ENCODE results near the gene PSAPL1. TPM values are rescaled to one million over a fixed set of nuclear protein-coding genes. Genes with fewer than 3 reads are reported as not detected.
A peak's percentile ranks its signal among the peaks of the same experiment; 100 is the strongest.

Gene PSAPL1
- total RNA-seq, 1 donor from 2014 or later: not detected

DNA sequence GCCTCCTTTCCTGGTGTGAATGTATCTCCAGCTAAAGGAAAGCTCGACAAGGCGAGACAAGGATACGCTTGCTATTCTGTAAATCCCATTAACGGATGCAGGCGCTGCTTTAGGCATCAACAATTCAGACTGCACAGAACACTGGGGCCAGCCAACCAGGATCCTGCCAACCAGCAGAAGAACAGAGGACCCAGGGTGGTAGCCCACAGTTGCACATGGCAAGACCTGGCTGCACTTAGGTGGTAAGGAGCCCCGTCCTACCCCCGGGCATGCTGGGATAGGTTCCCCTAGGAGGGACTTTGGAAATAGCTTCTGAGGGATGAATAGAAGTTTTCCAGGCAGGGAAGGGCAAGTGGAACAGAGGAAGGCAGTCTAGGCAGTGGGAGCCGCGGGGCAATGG is 20.7 kb downstream of the PSAPL1 start:
- H2AFZ ChIP-seq (ENCODE audit: low read depth, low read length): no peak overlapping the region
- H4K20me1 ChIP-seq (ENCODE audit: insufficient read depth, low read length): peaks cover 31% of the 10 kb centered on the region
- Mint-ChIP-seq H3K9me3 (ENCODE audit: unreplicated experiment) (peaks cover 17% of the 10 kb centered on the region), H3K36me3 (ENCODE audit: low read depth, unreplicated experiment) (peaks cover 17% of the 10 kb centered on the region), H3K27me3 (ENCODE audit: low read depth, unreplicated experiment) (peaks cover 53% of the 10 kb centered on the region), H3K4me1 (ENCODE audit: low read depth, unreplicated experiment) (no peaks in the 10 kb centered on the region), H3K27ac (ENCODE audit: unreplicated experiment) (peak overlapping the region; percentile 11), H3K4me3 (ENCODE audit: unreplicated experiment) (no peak overlapping the region)
- H3K79me2 ChIP-seq (ENCODE audit: insufficient read depth, low read length): no peaks in the 10 kb centered on the region
- no peaks in the 10 kb centered on the region for H3K9me3 ChIP-seq (ENCODE audit: insufficient read depth, low read depth, low read length)
- no peaks in the 10 kb centered on the region for H3K36me3 ChIP-seq (ENCODE audit: insufficient read depth, low read length)
- no peak overlapping the region for H3K4me3 ChIP-seq (ENCODE audit: insufficient read depth, low read depth, low read length)
- no peak for DNase-seq (ENCODE audit: low read depth)
- no peak for TF ChIP-seq EZH2 (IDR thresholded peaks at IDR 0.05; ENCODE audit: insufficient read depth, low read length)
- TF ChIP-seq, protein P1, sequence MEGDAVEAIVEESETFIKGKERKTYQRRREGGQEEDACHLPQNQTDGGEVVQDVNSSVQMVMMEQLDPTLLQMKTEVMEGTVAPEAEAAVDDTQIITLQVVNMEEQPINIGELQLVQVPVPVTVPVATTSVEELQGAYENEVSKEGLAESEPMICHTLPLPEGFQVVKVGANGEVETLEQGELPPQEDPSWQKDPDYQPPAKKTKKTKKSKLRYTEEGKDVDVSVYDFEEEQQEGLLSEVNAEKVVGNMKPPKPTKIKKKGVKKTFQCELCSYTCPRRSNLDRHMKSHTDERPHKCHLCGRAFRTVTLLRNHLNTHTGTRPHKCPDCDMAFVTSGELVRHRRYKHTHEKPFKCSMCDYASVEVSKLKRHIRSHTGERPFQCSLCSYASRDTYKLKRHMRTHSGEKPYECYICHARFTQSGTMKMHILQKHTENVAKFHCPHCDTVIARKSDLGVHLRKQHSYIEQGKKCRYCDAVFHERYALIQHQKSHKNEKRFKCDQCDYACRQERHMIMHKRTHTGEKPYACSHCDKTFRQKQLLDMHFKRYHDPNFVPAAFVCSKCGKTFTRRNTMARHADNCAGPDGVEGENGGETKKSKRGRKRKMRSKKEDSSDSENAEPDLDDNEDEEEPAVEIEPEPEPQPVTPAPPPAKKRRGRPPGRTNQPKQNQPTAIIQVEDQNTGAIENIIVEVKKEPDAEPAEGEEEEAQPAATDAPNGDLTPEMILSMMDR (IDR thresholded peaks at IDR 0.05; ENCODE audit: insufficient read depth, low read depth, low read length): no peak
- H3K4me1 ChIP-seq (ENCODE audit: insufficient read depth, low read length): no peaks in the 10 kb centered on the region
- no peak for FAIRE-seq
- no peak overlapping the region for H3K27ac ChIP-seq (ENCODE audit: low read depth, low read length)
- H3K9ac ChIP-seq (ENCODE audit: low read length): no peak overlapping the region
- H3K4me2 ChIP-seq (ENCODE audit: low read length): no peak overlapping the region
- H3K27me3 ChIP-seq (ENCODE audit: insufficient read depth, low read length): no peaks in the 10 kb centered on the region

DNA sequence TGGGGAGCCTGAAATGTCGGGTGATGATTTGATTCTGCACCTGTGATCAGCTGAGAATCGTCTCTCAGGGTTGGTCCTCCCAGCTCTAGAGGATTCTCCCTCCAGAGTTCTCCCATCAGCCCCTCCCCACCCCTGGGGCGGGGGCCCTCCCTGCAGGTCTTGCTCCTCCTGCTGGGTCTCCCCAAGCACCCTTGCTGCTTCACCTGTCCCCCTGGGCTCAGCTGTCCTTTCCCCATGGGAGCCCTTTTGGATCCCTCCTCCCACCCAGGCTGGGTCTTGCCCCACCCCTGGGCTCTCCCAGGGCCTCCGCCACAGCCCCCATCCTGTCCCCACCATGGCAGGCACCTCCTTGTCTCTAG is 22.2 kb downstream of the PSAPL1 start:
- peaks cover 23% of the 10 kb centered on the region for H4K20me1 ChIP-seq (ENCODE audit: insufficient read depth, low read length)
- H3K4me1 ChIP-seq (ENCODE audit: insufficient read depth, low read length): no peaks in the 10 kb centered on the region
- H3K36me3 Mint-ChIP-seq (ENCODE audit: low read depth, unreplicated experiment): peaks cover 9% of the 10 kb centered on the region
- H3K27ac ChIP-seq (ENCODE audit: low read depth, low read length): no peak overlapping the region
- FAIRE-seq: no peak
- no peak overlapping the region for H3K9ac ChIP-seq (ENCODE audit: low read length)
- no peak overlapping the region for H3K4me2 ChIP-seq (ENCODE audit: low read length)
- H3K36me3 ChIP-seq (ENCODE audit: insufficient read depth, low read length): no peaks in the 10 kb centered on the region
- H2AFZ ChIP-seq (ENCODE audit: low read depth, low read length): no peak overlapping the region
- H3K9me3 Mint-ChIP-seq (ENCODE audit: unreplicated experiment): peaks cover 24% of the 10 kb centered on the region
- TF ChIP-seq EZH2 (IDR thresholded peaks at IDR 0.05; ENCODE audit: insufficient read depth, low read length): no peak
- TF ChIP-seq, protein P1 (IDR thresholded peaks at IDR 0.05; ENCODE audit: insufficient read depth, low read depth, low read length): no peak
- no peaks in the 10 kb centered on the region for H3K9me3 ChIP-seq (ENCODE audit: insufficient read depth, low read depth, low read length)
- DNase-seq (ENCODE audit: low read depth): no peak
- H3K27me3 Mint-ChIP-seq (ENCODE audit: low read depth, unreplicated experiment): peaks cover 44% of the 10 kb centered on the region
- H3K27ac Mint-ChIP-seq (ENCODE audit: unreplicated experiment): no peak overlapping the region
- no peaks in the 10 kb centered on the region for H3K27me3 ChIP-seq (ENCODE audit: insufficient read depth, low read length)
- no peak overlapping the region for H3K4me3 ChIP-seq (ENCODE audit: insufficient read depth, low read depth, low read length)
- no peak overlapping the region for H3K4me3 Mint-ChIP-seq (ENCODE audit: unreplicated experiment)
- no peaks in the 10 kb centered on the region for H3K79me2 ChIP-seq (ENCODE audit: insufficient read depth, low read length)
- H3K4me1 Mint-ChIP-seq (ENCODE audit: low read depth, unreplicated experiment): no peaks in the 10 kb centered on the region

DNA sequence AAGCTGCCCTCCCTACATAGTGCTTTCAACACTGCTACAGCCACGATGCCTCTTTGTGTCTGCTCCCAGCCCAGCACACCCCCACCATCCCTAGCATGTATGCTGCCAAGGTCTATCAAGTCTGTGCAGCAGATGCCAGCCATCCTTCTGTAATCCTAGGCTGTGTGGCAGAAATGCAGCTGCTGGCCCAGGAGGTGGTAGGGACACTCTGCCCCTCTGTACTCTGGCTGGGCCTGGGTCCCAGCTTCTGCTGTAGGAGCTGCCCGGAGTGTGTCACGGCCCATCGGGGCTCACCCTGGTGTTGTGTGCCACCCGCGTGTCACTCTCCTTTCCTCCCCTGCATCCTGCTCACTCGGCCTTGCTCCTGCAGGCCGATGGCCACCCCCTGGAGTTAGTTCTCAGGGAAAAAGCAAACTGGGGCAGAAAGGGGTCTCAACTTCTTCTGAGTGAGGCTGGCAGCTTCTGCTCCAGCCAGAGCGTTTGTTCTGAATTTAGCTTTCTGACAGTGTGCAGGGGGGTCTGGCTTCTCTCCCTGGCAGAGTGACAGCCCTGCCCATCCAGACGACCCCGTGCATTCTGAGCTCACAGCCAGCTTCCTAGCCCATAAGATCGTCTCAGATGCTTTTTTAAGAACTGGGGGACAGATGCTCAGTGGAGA is 22.7 kb downstream of the PSAPL1 start:
- H2AFZ ChIP-seq (ENCODE audit: low read depth, low read length): no peak overlapping the region
- TF ChIP-seq, protein P1 (IDR thresholded peaks at IDR 0.05; ENCODE audit: insufficient read depth, low read depth, low read length): no peak
- TF ChIP-seq EZH2 (IDR thresholded peaks at IDR 0.05; ENCODE audit: insufficient read depth, low read length): no peak
- no peak overlapping the region for H3K4me2 ChIP-seq (ENCODE audit: low read length)
- H4K20me1 ChIP-seq (ENCODE audit: insufficient read depth, low read length): peaks cover 23% of the 10 kb centered on the region
- H3K4me1 ChIP-seq (ENCODE audit: insufficient read depth, low read length): no peaks in the 10 kb centered on the region
- Mint-ChIP-seq H3K4me3 (ENCODE audit: unreplicated experiment) (no peak overlapping the region), H3K36me3 (ENCODE audit: low read depth, unreplicated experiment) (peaks cover 9% of the 10 kb centered on the region), H3K27me3 (ENCODE audit: low read depth, unreplicated experiment) (peaks cover 44% of the 10 kb centered on the region), H3K27ac (ENCODE audit: unreplicated experiment) (no peak overlapping the region), H3K4me1 (ENCODE audit: low read depth, unreplicated experiment) (no peaks in the 10 kb centered on the region), H3K9me3 (ENCODE audit: unreplicated experiment) (peaks cover 24% of the 10 kb centered on the region)
- H3K9ac ChIP-seq (ENCODE audit: low read length): no peak overlapping the region
- DNase-seq (ENCODE audit: low read depth) (no peak), FAIRE-seq (no peak)
- no peaks in the 10 kb centered on the region for H3K36me3 ChIP-seq (ENCODE audit: insufficient read depth, low read length)
- no peak overlapping the region for H3K27ac ChIP-seq (ENCODE audit: low read depth, low read length)
- no peaks in the 10 kb centered on the region for H3K27me3 ChIP-seq (ENCODE audit: insufficient read depth, low read length)
- no peaks in the 10 kb centered on the region for H3K79me2 ChIP-seq (ENCODE audit: insufficient read depth, low read length)
- no peaks in the 10 kb centered on the region for H3K9me3 ChIP-seq (ENCODE audit: insufficient read depth, low read depth, low read length)
- no peak overlapping the region for H3K4me3 ChIP-seq (ENCODE audit: insufficient read depth, low read depth, low read length)

Data from astrocyte (in vitro differentiated cells and primary cell).